Right cardiac atrium (tissue), 5 donors: Measurements from ENCODE around the gene PCDHA11. TPM values are rescaled to one million over a fixed set of nuclear protein-coding genes. Genes with fewer than 3 reads are reported as not detected.
"Not testable (repeated sequence)": the region's sequence is repeated elsewhere in the genome, so short reads cannot be mapped to it uniquely, and the experiment has no call there.

ENCODE experiments used
- ATAC-seq, 2 donors: fragments of 200-7000 bp; cut with Tn5 transposase; one replicate each; pipeline versions ENCODE4 v1.8.0 to v1.9.1; 2020; ENCODE audit warnings: moderate library complexity in 2 of 2, mild to moderate bottlenecking in 1 of 2
- DNase-seq, 3 donors: peaks; one replicate each; pipeline ENCODE4 v3.0.0-alpha.2; 2020
- H3K27ac ChIP-seq: one replicate; pipeline ENCODE4 v1.5.1; 2013; ENCODE audit warnings: mild to moderate bottlenecking, low read length, control low read depth, moderate library complexity
- H3K27me3 ChIP-seq: one replicate; pipeline ENCODE4 v1.6.1; 2013; ENCODE audit not compliant: control insufficient read depth, insufficient read depth
- H3K4me1 ChIP-seq: one replicate; pipeline ENCODE4 v1.6.1; 2013; ENCODE audit warnings: low read length; ENCODE audit not compliant: control insufficient read depth, insufficient read depth
- H3K4me3 ChIP-seq: one replicate; pipeline ENCODE4 v1.5.1; 2013; ENCODE audit warnings: low read length, control low read depth
- H3K9me3 ChIP-seq: one replicate; pipeline ENCODE4 v1.6.1; 2013; ENCODE audit warnings: low read length; ENCODE audit not compliant: control insufficient read depth
- WGBS: extraction: QIAGEN DNeasy Blood & Tissue Kit; methylation state at CpG from one replicate; pipeline ENCODE4 v1.1.7; 2013; 5-methylcytosine and 5-hydroxymethylcytosine counted together
- intact Hi-C, 4 donors: fragments of 100-400 bp; cut with DNase I; formaldehyde crosslinking; loops; one replicate each; pipeline versions ENCODE4 v1.11.0 to v1.14.0; 2022 to 2023
- polyA plus RNA-seq: library from polyadenylated mRNA; stranded (reverse); fragments of 200-250 nt; gene quantifications from one replicate; pipeline ENCODE4 v1.2.3, GENCODE V29; 2013
- total RNA-seq, 4 donors: library from RNA; stranded (reverse); fragmentation: NEBNext Ultra II Directional; extraction: Animal tissue kit (Norgen Biotek cat#: 25700); gene quantifications; one replicate each; pipeline ENCODE4 v1.2.1, GENCODE V29; 2021
- donor health status: healthy with polysubstance abuse.
- donor health status: DM: no; HTN: yes; CAD: no.
- donor health status: DM: no; HTN: no; CAD: no.
- donor health status: DM: no; HTN: yes; CAD: no; lungs with severe emphysema.
- donor health status: DM: yes; HTN: yes; CAD: no.

The PCDHA11 gene
- total and polyA plus RNA-seq, 5 donors = 0.06 to 0.42 (median 0.12) TPM; not detected in 2

GRCh38 chr5:140834439-140835008, 34.2 kb upstream of the PCDHA11 start:
- 17% methylated on average over 26 of the region's 38 CpGs for WGBS
- H3K27me3 ChIP-seq, DNase-seq, H3K9me3 ChIP-seq, H3K27ac ChIP-seq, H3K4me3 ChIP-seq, intact Hi-C loops, H3K4me1 ChIP-seq, ATAC-seq: not testable (repeated sequence)

- ATAC-seq (no peak), DNase-seq (peak in 1 of 3 donors; percentile 55)
- Histone ChIP-seq H3K27me3 (peaks cover under 1% of the 10 kb centered on the region), H3K4me3 (no peak overlapping the region), H3K27ac (no peak overlapping the region), H3K4me1 (no peaks in the 10 kb centered on the region), H3K9me3 (peaks cover 3% of the 10 kb centered on the region)
- WGBS = 33% methylated on average over 103 of the region's 103 CpGs
- intact Hi-C loops = no loop called here
These were observed 32.9 kb upstream of the PCDHA11 start for GRCh38 chr5:140835622-140836510.

- Histone ChIP-seq H3K27ac (no peak within 1 kb of the TSS), H3K27me3 (peaks cover 3% of the 10 kb centered on the region), H3K9me3 (peaks cover 1% of the 10 kb centered on the region), H3K4me3 (no peak within 1 kb of the TSS), H3K4me1 (no peaks in the 10 kb centered on the region)
- 18% methylated on average over 46 of the region's 47 CpGs for WGBS
- ATAC-seq (no peak), DNase-seq (no peak)
- intact Hi-C loops = no loop called here
These were observed 27.5 kb upstream of the PCDHA11 start, which contains the start of gene PCDHA8 for GRCh38 chr5:140840978-140841962. Gene PCDHA8, plus strand, starts transcription at chr5:140841187. Its CDS starts 135 bp downstream, at chr5:140841322.

- Histone ChIP-seq H3K4me1 (no peaks in the 10 kb centered on the region), H3K27ac (no peak overlapping the region), H3K27me3 (peaks cover 3% of the 10 kb centered on the region), H3K4me3 (no peak overlapping the region), H3K9me3 (no peaks in the 10 kb centered on the region)
- intact Hi-C loops = no loop called here
- DNase-seq (peak in 1 of 3 donors; percentile 40), ATAC-seq (no peak)
- WGBS = 39% methylated on average over 87 of the region's 87 CpGs
These were observed 25.7 kb upstream of the PCDHA11 start for GRCh38 chr5:140842798-140843733.

- WGBS = 14% methylated on average over 45 of the region's 48 CpGs
- H3K4me3 ChIP-seq, H3K27me3 ChIP-seq, H3K4me1 ChIP-seq, H3K27ac ChIP-seq, ATAC-seq, DNase-seq, intact Hi-C loops, H3K9me3 ChIP-seq: not testable (repeated sequence)
These were observed 20.3 kb upstream of the PCDHA11 start, which contains the start of gene PCDHA9 for GRCh38 chr5:140848139-140849102. Gene PCDHA9, plus strand, starts transcription at chr5:140848382. Its CDS starts 114 bp downstream, at chr5:140848496.

- intact Hi-C loops, H3K27ac ChIP-seq, H3K4me1 ChIP-seq, H3K9me3 ChIP-seq, H3K4me3 ChIP-seq, ATAC-seq, H3K27me3 ChIP-seq: not testable (repeated sequence)
- WGBS = 33% methylated on average over 101 of the region's 101 CpGs
- DNase-seq = peak in 1 of 3 donors; percentile 42
These were observed 18.7 kb upstream of the PCDHA11 start for GRCh38 chr5:140849831-140850634.

- Histone ChIP-seq H3K4me1 (no peaks in the 10 kb centered on the region), H3K27ac (no peak within 1 kb of the TSS), H3K27me3 (no peaks in the 10 kb centered on the region), H3K9me3 (no peaks in the 10 kb centered on the region), H3K4me3 (no peak within 1 kb of the TSS)
- DNase-seq (peak in 1 of 3 donors; percentile 40), ATAC-seq (no peak)
- whole genome bisulfite sequencing = 16% methylated on average over 44 of the region's 44 CpGs
- intact Hi-C loops = no loop called here
These were observed 12.7 kb upstream of the PCDHA11 start, which contains the start of gene PCDHA10 for GRCh38 chr5:140855772-140856674. Gene PCDHA10, plus strand, starts transcription at chr5:140855897. Its CDS starts 152 bp downstream, at chr5:140856049.
